Psoas muscle (tissue), 8 donors: ENCODE measurements around the gene TRIM37. TPM values are rescaled to one million over a fixed set of nuclear protein-coding genes. Genes with fewer than 3 reads are reported as not detected.
A peak's percentile ranks its signal among the peaks of the same experiment; 100 is the strongest.

Experiments used
- ATAC-seq, 4 donors: fragments of 200-7000 bp; cut with Tn5 transposase; one replicate each; pipeline ENCODE4 v1.9.1; 2020; ENCODE audit warnings: moderate library complexity in 3 of 4, mild to moderate bottlenecking in 2 of 4
- DNase-seq, 2 donors: peaks; one replicate each; pipeline ENCODE4 v3.0.0-alpha.2; 2020
- H3K27ac ChIP-seq: fragments of 200-600 bp; one replicate; pipeline ENCODE4 v1.8.0; 2022
- H3K27me3 ChIP-seq, 3 donors: fragments of 200-600 bp in 1 of 3; one replicate each; pipeline versions ENCODE4 v1.6.1 to v1.8.0; 2013 to 2022; ENCODE audit warnings: low read length in 2 of 3, mild to moderate bottlenecking in 2 of 3, moderate library complexity in 1 of 3; ENCODE audit not compliant: insufficient read depth in 3 of 3
- H3K36me3 ChIP-seq, 2 donors: fragments of 200-600 bp in 1 of 2; one replicate each; pipeline versions ENCODE4 v1.6.1 to v1.8.0; 2013 to 2022; ENCODE audit warnings: low read depth in 1 of 2, mild to moderate bottlenecking in 1 of 2, moderate library complexity in 1 of 2; ENCODE audit not compliant: insufficient read depth in 1 of 2
- H3K4me1 ChIP-seq: fragments of 200-600 bp; one replicate; pipeline ENCODE4 v1.8.0; 2022
- H3K4me3 ChIP-seq: fragments of 200-600 bp; one replicate; pipeline ENCODE4 v1.8.0; 2022; ENCODE audit warnings: mild to moderate bottlenecking
- H3K9me3 ChIP-seq: fragments of 200-600 bp; one replicate; pipeline ENCODE4 v1.8.0; 2022
- WGBS, 3 donors: extraction: QIAGEN DNeasy Blood & Tissue Kit; methylation state at CpG; one replicate each; pipeline versions ENCODE4 v1.1.6 to v1.1.7; 2013; 5-methylcytosine and 5-hydroxymethylcytosine counted together
- intact Hi-C, 2 donors: fragments of 100-400 bp; cut with DNase I; formaldehyde crosslinking; loops; one replicate each; pipeline versions ENCODE4 v1.11.0 to v1.14.2; 2022
- polyA plus RNA-seq, 3 donors: library from polyadenylated mRNA; stranded (reverse); fragments of 200-250 nt; gene quantifications; one replicate each; pipeline ENCODE4 v1.2.3, GENCODE V29; 2013
- total RNA-seq, 4 donors: library from RNA; stranded (reverse); fragmentation: NEBNext Ultra II Directional in 2 of 4; extraction: Animal tissue kit (Norgen Biotek cat#: 25700) in 2 of 4; gene quantifications; one replicate each; pipeline versions ENCODE4 v1.2.1 to v1.2.4, GENCODE V29; 2021 to 2023
- TF ChIP-seq, protein P1 (sequence below): fragments of 200-600 bp; IDR thresholded peaks from one replicate; pipeline ENCODE4 v1.8.0; 2022; ENCODE audit warnings: antibody characterized with exemption
- donor health status: healthy with polysubstance abuse.
- donor health status: DM: no; HTN: no; CAD: no; lungs with moderate emphysema.
- donor health status: Bipolar disorder and iron deficiency.
- donor health status: healthy.
- donor health status: DM: yes; HTN: yes; CAD: no.
- donor health status: DM: no; HTN: no; CAD: no.
- donor health status: DM: no; HTN: no; CAD: no.
- donor health status: DM: yes; HTN: yes; CAD: no.

The TRIM37 gene
- total and polyA plus RNA-seq, 7 donors = 6.8 to 17.6 (median 14.2) TPM

DNA sequence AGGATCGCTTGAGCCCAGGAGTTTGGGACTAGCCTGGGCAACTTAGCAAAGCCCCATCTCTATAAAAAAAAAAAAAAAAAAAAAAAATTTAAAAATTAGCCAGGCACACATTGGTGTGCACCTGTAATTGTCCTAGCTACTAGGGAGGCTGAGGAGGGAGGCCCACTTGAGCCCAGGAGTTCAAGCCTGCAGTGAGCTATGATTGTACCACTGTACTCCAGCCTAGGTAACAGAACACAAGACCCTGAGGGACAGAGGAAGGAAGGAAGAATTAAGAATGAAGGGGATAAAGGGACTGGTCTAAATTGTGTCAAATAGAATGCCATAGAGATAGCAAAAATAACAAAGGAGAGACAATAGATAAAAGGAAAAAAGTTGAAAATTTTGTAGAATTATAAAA lies 102.8 kb downstream of the TRIM37 start:
- DNase-seq (no peak), ATAC-seq (no peak)
- Histone ChIP-seq H3K9me3 (no peaks in the 10 kb centered on the region), H3K27ac (no peak overlapping the region), H3K36me3 (peaks cover 0 to 39% of the 10 kb centered on the region in 2 donors), H3K4me1 (no peaks in the 10 kb centered on the region), H3K27me3 (no peaks in the 10 kb centered on the region), H3K4me3 (no peak overlapping the region)
- WGBS, 3 donors = 94 to 100% (median 96%) methylated on average over 1 of the region's 1 CpG
- TF ChIP-seq, protein P1, sequence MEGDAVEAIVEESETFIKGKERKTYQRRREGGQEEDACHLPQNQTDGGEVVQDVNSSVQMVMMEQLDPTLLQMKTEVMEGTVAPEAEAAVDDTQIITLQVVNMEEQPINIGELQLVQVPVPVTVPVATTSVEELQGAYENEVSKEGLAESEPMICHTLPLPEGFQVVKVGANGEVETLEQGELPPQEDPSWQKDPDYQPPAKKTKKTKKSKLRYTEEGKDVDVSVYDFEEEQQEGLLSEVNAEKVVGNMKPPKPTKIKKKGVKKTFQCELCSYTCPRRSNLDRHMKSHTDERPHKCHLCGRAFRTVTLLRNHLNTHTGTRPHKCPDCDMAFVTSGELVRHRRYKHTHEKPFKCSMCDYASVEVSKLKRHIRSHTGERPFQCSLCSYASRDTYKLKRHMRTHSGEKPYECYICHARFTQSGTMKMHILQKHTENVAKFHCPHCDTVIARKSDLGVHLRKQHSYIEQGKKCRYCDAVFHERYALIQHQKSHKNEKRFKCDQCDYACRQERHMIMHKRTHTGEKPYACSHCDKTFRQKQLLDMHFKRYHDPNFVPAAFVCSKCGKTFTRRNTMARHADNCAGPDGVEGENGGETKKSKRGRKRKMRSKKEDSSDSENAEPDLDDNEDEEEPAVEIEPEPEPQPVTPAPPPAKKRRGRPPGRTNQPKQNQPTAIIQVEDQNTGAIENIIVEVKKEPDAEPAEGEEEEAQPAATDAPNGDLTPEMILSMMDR = no peak
- intact Hi-C loops = loop anchor here (2.0 to 10.0 kb wide), 3 partner anchors 289 to 485 kb away; no protein-coding TSS in a partner anchor

DNA sequence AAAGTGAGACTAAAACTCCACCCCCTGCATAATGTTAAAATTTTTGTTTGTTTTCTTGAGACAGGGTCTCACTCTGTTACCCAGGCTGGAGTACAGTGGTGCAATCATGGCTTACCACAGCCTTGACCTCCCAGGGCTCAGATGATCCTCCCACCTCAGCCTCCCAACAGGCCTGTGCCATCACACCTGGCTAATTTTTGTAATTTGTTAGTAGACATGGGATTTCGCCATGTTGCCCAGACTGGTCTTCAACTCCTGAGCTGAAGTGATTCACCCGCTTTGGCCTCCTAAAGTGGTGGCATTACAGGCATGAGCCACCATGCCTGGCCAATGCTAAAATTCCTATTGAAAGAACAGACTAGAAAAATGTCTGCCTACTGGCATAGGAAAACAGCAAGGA lies 103.8 kb downstream of the TRIM37 start:
- DNase-seq = no peak
- Histone ChIP-seq H3K4me1 (no peaks in the 10 kb centered on the region), H3K27me3 (no peaks in the 10 kb centered on the region), H3K4me3 (no peak overlapping the region), H3K9me3 (no peaks in the 10 kb centered on the region), H3K27ac (no peak overlapping the region), H3K36me3 (peaks cover 0 to 39% of the 10 kb centered on the region in 2 donors)
- no peak for ATAC-seq
- 93 to 98% (median 97%) methylated on average over 2 of the region's 2 CpGs for WGBS, 3 donors
- intact Hi-C loops = loop anchor here (2.0 to 10.0 kb wide), 2 partner anchors 288 to 416 kb away; no protein-coding TSS in a partner anchor
- TF ChIP-seq, protein P1 = no peak

DNA sequence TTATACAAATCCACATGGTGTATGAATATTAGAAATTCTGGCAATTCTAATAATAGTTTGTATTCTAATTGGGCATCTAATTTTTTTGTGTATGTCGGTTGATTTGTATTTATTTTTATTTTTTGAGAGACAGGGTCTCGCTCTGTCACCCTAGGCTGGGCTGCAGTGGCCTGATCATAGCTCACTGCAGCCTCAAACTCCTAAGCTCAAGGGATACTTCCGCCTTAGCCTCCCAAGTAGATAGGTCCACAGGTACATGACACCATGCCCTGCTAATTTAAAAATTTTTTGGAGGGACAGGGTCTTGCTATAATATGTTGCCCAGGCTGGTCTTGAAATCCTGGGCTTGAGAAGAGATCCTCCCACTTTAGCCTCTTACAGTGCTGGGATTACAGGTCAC lies 104.6 kb downstream of the TRIM37 start:
- no peak for DNase-seq
- TF ChIP-seq, protein P1 = no peak
- no peaks in the 10 kb centered on the region for H3K9me3 ChIP-seq
- no peak for ATAC-seq
- H3K4me1 ChIP-seq = no peaks in the 10 kb centered on the region
- H3K36me3 ChIP-seq = peaks cover 0 to 44% of the 10 kb centered on the region in 2 donors
- H3K4me3 ChIP-seq = no peak overlapping the region
- intact Hi-C loops = loop anchor here (2.0 to 10.0 kb wide), 2 partner anchors 287 to 415 kb away; no protein-coding TSS in a partner anchor
- no peaks in the 10 kb centered on the region for H3K27me3 ChIP-seq
- WGBS, 3 donors = 88 to 91% (median 89%) methylated on average over 3 of the region's 3 CpGs
- no peak overlapping the region for H3K27ac ChIP-seq

DNA sequence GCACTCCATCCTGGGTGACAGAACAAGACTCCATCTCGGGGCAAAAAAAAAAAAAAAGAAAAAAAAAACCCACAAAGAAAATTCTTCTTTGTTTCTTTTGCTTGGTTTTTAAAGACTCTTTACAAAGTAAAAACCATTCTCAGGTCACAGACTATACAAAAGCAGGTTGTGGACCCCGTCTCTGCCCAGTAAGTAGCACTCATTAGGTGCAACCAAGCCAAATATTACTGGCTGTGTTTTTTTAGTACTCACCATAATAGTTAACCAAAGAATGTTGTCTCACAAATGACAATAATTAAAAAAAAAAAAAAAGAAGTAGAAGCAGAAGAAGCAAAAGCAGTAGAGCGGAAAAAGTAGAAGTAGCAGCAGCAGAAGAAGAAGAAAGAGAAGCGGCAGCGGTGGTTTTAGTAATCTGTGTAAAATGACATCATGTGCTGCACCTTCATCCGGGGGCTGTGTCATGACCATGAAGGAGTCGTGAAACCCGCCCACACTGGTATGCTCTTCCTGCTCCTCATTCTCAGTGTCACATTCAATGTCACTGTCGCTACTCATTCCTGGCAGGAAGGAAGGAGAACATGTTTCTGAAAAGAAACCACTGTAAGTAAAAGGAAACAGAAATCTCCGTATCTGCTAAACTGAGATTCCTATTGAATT lies 105.4 kb downstream of the TRIM37 start:
- H3K9me3 ChIP-seq = no peaks in the 10 kb centered on the region
- H3K36me3 ChIP-seq = peaks cover 0 to 51% of the 10 kb centered on the region in 2 donors
- intact Hi-C loops = loop anchor here in 1 of 2 donors (10.0 kb wide), 1 partner anchor 286 kb away; no protein-coding TSS in a partner anchor
- H3K4me1 ChIP-seq = no peaks in the 10 kb centered on the region
- WGBS, 3 donors = 65 to 79% (median 74%) methylated on average over 10 of the region's 10 CpGs
- no peak for DNase-seq
- no peak for ATAC-seq
- TF ChIP-seq, protein P1 = no peak
- H3K27ac ChIP-seq = peak overlapping the region; percentile 3
- H3K4me3 ChIP-seq = no peak overlapping the region
- no peaks in the 10 kb centered on the region for H3K27me3 ChIP-seq
